Muscle of arm (tissue), 14 donors: ENCODE measurements around the gene NRN1L. TPM values are rescaled to one million over a fixed set of nuclear protein-coding genes. Genes with fewer than 3 reads are reported as not detected.
"Not testable (repeated sequence)": the region's sequence is repeated elsewhere in the genome, so short reads cannot be mapped to it uniquely, and the experiment has no call there.

Experiments used
- DNase-seq: peaks from one replicate; pipeline ENCODE4 v3.0.0-alpha.2; 2013
- long read RNA-seq, 11 donors: transcript quantifications; one replicate each; lab custom pipeline, GENCODE V29; 2026
- polyA plus RNA-seq, 12 donors: library from polyadenylated mRNA; unstranded; fragments of 120-200 nt; gene quantifications; one replicate each; pipeline ENCODE4 v1.2.1, GENCODE V29; 2013; ENCODE audit not compliant: insufficient read length in 12 of 12

NRN1L gene
- polyA plus RNA-seq = 1 to 10 TPM in 1 of 12 donors, under 1 TPM in 6, not detected in 5; 0.37 to 1.7 (median 0.74) TPM
- long read RNA-seq, donor 1 = 0 reads
- long read RNA-seq, donor 2, partial matches to known transcripts = 0 of 1 reads
- long read RNA-seq, donor 2, other reads (novel, unspliced or antisense) = 0 of 1 reads
- long read RNA-seq, donor 3 = 0 reads
- long read RNA-seq, donor 4 = 0 reads
- long read RNA-seq, donor 5 = 0 reads
- long read RNA-seq, donor 6 = 0 reads
- long read RNA-seq, donor 7 = 0 reads
- long read RNA-seq, donor 8 = 0 reads
- long read RNA-seq, donor 9 = 0 reads
- long read RNA-seq, donor 10 = 0 reads
- long read RNA-seq, donor 11 = 0 reads

DNA sequence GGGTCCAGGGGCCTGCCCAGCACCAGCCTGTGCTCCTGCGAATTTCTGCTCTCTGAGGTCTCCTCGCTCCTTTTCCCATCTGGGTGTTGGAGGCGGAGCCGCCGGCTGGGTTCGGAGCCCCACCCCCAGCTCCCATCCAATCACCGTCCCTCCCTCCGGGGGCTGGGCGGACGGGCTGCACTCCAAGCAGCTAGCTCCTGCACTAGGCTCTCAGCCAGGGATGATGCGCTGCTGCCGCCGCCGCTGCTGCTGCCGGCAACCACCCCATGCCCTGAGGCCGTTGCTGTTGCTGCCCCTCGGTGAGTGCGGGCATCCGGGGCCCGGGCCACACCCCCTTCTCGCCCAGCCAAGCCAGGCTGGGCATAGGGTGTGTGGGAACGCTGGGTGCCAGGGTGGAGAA, at the start of gene NRN1L:
Gene NRN1L (plus strand): TSS at position 202 of the 400 bp plus-strand sequence. CDS start 19 bp downstream, at position 221.
- peak; percentile 90 for DNase-seq

DNA sequence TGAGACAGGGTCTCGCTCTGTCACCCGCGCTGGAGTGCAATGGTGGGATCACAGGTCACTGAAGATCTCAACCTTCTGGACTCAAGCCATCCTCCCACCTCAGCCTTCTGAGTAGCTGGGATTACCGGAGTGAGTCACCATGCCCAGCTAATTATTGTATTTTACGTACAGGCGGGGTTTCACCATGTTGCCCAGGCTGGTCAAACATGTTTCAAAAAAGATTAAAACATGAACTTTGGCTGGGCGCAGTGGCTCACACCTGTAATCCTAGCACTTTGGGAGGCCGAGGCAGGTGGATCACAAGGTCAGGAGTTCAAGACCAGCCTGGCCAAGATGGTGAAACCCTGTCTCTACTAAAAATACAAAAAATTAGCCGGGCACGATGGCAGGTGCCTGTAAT, 47.5 kb upstream of the NRN1L start:
- not testable (repeated sequence) for DNase-seq

DNA sequence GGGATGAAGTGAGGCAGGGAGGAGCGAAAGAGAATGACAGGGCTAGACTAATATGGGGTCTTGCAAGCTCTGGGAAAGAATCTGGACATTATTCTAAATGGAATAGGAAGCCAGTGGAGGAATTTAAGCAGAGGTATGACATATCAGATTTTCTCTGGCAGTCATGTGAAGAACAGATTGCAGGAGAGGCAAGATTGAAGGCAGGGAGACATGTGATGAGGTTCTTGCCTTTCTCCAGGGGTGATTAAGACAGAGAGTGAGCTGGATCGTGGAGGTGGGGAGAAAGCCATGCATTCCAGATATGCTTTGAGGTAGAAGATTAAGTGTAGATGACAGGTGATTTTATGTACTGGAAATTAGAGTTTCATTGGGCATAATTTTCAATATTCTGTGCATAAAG, 46.9 kb upstream of the NRN1L start:
- no peak for DNase-seq

DNA sequence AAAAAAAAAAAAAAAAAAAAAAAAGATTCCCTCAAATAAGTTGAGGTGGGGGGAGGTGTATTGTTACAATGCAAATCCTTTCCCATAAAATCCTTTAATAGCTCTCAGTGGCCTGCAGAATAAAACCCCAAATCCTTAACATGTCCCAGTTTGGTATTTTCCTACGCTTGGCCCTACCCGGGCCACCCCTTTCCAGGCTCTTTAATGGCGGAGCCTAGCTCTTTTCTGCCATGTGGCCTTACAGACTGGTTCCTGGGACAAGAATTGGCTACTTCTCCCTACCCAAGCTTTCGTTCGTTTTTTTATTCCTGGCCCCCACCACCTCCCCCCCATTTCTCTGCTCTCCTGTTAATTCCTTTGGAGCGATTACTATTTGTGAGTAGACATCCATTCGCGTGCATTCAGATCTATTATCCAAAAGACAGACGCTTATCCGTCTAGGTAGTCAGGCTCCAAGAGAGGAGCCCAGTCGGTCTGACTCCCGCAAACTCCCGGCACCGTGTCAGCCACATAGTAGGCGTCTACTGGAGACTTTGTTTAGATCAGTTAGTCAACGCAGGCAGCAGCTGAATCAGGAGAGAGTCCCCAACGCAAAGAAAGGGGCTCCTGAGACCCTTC, 43.4 kb upstream of the NRN1L start:
- DNase-seq = no peak

DNA sequence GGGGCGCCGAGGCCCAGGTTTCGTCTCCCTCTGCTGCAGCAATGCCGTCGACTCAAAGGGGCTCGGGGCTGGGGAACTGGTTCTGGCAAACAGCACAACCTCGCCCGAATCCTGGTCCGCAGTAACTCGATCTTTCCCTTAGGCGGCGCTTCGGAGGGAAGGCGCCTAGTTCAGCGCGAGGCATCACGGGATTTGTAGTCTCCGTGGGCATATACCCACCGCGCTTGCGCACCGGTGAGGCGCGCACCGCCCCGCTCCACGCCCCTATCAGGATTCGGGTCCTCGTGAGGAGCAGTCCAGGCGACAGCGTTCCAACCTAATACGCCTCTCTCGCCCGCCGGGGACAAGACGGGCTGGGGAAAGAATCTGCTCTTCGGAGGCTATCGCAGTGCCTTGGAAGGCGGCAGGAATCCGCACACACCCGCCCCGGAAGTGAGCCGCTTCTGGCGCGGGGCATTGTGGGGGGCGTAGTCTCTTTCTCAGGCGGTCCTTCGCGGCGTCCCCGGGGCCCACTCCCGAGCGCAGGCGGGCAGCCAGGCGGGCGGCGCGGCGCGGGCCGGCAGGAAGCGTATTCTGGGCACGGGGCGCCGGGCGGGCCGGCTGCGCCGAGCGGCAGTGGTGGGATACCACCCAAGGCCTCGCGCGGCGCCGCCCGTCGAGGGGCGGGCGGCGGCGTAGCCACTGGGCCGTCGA, 42.7 kb upstream of the NRN1L start, which contains the start of gene THAP11:
Gene THAP11 (plus strand): TSS at position 505 of the 693 bp plus-strand sequence. CDS start 235 bp downstream, outside the sequence.
- DNase-seq = peak; percentile 99

DNA sequence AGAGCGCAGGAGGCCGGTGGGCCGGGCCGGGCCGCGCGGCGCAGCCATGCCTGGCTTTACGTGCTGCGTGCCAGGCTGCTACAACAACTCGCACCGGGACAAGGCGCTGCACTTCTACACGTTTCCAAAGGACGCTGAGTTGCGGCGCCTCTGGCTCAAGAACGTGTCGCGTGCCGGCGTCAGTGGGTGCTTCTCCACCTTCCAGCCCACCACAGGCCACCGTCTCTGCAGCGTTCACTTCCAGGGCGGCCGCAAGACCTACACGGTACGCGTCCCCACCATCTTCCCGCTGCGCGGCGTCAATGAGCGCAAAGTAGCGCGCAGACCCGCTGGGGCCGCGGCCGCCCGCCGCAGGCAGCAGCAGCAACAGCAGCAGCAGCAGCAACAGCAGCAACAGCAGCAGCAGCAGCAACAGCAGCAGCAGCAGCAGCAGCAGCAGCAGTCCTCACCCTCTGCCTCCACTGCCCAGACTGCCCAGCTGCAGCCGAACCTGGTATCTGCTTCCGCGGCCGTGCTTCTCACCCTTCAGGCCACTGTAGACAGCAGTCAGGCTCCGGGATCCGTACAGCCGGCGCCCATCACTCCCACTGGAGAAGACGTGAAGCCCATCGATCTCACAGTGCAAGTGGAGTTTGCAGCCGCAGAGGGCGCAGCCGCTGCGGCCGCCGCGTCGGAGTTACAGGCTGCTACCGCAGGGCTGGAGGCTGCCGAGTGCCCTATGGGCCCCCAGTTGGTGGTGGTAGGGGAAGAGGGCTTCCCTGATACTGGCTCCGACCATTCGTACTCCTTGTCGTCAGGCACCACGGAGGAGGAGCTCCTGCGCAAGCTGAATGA, 42.0 kb upstream of the NRN1L start:
- peak; percentile 58 for DNase-seq

DNA sequence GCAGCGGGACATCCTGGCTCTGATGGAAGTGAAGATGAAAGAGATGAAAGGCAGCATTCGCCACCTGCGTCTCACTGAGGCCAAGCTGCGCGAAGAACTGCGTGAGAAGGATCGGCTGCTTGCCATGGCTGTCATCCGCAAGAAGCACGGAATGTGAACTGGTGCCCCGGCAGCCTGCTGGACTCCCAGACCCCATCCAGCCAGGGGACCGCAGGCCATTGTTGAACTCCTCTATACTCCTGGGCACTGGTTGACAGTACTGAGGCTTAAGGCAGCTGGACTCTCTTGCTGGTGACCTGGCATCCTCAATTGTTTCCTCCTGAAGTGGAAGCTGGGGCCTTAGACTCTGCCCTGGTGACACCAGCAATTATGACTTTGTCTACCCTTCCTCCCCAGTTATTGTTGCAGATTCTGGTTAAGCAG, 41.3 kb upstream of the NRN1L start:
- no peak for DNase-seq

DNA sequence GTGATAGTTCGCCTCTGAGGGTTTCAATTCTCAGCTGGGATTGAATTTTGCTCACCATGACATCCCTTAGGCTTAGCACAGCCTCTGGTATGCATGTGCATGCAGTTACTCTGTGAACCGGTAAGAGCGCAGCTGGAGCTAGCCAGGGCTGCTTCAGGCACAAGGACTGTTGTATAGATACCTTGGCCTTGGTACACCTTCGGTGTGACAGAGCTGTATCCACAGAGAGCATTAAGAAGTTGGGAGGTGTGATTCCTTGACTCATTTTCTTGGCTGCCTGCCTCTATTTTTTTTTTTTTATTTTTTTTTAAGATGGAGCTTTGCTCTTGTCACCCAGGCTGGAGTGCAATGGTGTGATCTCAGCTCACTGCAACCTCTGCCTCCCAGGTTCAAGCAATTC, 40.2 kb upstream of the NRN1L start:
- no peak for DNase-seq

DNA sequence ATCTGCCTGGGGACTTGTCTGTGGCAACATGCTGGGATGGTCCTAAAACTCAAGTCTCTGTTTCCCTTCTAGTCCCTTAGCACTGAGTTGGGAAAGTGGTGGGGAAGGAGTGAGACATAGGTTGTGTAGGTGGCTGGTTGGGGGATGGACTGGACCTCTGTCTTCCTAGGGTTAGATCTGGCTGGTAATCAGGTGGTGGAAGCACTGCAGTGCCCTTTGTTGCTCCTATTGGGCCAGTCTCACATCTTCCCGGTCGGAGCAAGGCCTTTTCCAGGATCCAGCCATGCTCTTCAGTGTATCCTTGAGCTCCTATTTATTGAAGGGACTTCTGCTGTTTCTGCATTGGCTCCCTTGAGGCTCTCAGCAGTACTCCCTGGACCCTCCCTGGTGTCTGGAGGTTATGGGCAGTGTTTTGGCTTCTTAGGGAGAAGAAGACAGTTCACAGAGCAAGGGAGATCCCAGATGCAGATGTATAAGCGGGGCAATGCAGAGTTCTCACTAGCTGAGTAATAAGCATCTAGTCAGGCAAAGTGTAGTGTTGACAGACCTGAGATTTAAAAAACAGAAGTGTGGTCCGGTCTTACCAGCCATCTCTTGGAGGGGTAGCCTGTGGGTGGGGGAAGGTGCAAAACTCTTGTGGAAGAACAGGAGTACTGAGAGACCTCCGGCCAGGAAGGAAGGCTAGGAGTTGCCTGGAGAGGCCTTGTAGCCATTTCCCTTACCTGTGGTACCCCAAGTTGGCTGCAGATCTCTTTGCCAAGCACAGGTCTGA, 39.2 kb upstream of the NRN1L start:
- DNase-seq = no peak

DNA sequence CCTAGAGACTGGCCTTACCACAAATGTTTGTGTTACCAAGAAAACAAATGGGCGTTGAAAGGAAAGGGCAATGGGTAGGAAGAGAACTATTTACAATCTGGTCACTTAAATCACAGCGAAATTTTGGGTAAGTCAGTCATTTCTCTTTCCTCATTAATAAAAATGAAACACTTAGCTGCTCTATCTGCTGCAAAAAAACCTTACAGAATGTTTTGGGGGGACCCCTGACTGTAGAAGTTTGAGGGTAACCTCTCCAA, 38.7 kb upstream of the NRN1L start:
- no peak for DNase-seq

DNA sequence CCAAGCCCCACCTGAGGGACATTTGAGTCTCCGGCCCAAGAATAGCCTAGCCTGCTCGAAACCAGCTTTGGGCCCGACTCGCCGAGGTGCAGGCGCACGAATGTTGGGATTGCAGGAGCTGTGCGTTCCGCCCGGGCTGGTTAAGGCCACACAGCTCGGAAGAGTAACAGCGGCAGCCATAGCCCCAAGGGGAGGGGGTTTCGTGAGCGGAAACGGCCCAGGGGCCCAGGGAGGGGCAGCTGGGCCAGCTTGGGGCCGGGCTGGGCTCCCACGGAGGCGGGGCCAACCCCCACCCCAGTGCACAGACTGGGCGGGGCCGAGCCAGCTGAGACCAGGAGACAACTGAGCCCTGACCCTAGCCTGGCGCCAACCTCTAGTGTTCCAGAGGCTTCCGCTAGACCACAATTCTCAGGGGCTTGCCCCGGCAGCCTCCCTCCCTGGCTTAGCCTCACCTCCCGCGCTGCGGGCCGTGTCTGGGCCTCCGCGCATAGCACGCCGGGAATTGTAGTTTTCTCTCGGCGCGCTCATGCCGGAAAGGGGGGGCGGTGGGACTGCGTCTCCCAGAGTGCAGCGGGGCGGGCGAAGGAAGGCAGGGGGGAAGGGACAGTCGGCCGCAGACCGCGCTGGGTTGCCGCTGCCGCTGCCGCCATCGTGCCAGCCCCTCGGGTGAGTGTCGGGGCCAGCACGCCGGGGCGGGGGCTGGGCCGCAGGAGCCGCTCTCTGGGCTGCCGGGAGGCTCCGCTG, 38.2 kb upstream of the NRN1L start, which contains the start of gene NUTF2:
Gene NUTF2 (plus strand): TSS at position 614 of the 744 bp plus-strand sequence. CDS start 18,198 bp downstream, outside the sequence.
- peak; percentile 97 for DNase-seq

DNA sequence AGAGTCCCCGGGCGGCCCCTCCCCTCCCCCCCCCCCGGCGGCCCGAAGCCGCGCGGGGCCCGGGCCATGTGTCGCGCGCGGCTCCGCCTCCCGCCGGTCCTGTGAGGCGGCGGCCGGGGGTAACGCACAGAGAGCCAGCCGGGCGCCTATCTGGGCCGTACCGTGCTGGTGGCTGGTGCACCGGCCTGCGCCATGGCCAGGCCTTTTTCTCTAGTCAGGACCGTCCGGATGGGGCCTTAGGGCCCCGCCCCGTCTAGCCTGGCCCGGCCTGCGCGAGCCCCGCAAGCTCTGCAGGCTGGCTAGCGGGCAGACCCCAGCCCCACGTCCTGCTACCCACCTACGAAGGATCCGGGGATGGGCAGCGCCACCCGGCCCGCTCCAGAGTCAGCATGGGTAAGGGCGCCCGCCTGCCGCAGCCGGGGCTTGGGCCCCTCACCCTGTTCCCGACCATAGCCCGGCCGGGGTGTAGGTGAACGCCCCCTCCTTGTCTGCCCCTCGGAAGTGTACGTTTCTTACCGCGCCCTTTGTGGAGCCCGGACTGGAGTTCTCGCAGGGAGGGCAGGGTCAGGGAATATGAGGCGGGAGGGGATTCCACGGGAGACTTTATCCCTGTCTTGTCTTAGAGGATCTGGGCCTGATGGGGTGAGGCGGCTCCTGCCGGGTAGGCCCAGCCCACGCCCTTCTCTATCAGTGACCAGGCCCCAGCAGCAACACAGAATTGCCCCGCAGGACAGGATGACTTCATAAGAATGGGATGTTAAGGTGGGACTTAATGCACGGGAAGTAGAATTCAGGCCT, 37.4 kb upstream of the NRN1L start, which contains the start of gene CENPT:
Gene CENPT (minus strand): TSS at position 630 of the 798 bp plus-strand sequence. CDS start 13,834 bp downstream, outside the sequence.
- DNase-seq = no peak

DNA sequence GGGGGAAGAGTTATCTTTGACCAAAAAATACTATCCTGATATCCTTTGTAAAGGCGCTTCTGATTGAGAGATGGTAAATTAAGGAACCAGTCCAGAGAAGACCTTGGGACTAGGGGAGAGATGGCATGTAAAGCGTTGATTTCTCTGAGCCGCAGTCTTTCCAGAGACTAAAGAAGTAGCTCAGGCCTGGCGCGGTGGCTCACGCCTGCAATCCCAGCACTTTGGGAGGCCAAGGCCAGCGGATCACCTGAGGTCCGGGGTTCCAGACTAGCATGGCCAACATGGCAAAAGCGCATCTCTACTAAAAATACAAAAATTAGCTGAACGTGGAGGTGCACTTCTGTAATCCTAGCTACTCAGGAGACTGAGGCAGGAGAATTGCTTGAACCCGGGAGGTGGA, 36.6 kb upstream of the NRN1L start:
- no peak for DNase-seq

DNA sequence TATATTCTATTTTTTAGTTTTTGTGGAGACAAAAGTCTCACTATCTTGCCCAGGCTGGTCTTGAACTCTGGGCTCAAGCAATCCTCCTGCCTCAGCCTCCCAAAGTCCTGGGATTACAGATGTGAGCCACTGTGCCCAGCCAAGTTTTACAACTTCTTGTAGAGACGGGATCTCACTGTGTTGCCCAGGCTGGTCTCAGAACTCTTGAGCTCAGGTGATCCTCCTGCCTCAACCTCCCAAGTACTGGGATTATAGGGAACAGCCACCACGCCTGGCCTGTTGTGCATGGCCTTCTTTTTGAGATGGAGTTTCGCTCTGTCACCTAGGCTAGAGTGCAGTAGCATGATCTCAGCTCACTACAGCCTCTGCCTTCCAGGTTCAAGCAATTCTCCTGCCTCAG, 31.0 kb upstream of the NRN1L start:
- DNase-seq = no peak

DNA sequence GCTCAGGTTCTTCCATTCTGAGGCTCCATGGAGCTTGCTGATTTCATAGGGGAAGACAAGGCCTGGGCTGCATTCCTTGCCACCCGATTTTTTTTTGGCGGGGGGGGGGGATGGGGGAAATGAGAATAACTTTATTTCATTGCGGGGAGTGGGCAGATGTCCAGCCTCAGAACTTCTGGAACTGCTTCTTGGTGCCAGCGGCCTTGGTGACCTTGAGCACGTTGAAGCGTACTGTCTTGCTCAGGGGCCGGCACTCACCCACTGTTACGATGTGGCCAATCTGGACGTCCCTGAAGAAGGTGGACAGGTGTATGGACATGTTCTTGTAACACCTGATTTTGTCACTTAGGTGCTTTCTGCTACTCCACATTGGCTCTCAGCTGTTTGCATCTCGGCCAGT, 28.9 kb upstream of the NRN1L start:
- DNase-seq = no peak

DNA sequence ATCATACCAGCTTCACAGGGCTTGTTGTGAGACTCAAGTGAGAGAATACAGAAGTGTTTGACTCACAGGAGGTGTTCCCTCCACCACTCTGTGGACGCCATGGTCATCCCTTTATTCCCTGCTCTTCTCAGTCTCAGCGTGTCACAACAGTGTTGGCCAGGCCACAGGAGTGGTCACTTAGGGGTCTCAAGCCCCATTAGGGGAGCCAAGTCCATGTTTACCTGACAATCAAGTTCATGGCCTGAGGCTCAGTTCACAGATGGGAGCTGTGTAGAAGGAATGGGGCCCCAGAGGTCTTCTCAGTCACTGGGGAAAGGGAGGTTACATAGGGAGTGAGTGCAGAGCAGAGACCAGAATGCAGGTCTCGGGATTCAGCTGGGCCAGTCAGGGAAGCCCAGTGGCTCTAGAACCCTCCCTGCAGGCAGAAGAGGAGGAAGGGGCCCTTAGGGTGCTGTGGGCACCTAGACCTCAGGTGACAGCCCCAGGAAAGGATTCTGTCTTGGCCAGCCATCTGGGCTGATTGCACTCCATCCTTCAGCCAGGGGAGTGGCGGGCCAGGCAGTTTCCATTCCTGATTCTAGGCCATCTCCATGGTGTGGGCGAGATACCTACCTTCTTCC, 27.6 kb upstream of the NRN1L start:
- DNase-seq = no peak

DNA sequence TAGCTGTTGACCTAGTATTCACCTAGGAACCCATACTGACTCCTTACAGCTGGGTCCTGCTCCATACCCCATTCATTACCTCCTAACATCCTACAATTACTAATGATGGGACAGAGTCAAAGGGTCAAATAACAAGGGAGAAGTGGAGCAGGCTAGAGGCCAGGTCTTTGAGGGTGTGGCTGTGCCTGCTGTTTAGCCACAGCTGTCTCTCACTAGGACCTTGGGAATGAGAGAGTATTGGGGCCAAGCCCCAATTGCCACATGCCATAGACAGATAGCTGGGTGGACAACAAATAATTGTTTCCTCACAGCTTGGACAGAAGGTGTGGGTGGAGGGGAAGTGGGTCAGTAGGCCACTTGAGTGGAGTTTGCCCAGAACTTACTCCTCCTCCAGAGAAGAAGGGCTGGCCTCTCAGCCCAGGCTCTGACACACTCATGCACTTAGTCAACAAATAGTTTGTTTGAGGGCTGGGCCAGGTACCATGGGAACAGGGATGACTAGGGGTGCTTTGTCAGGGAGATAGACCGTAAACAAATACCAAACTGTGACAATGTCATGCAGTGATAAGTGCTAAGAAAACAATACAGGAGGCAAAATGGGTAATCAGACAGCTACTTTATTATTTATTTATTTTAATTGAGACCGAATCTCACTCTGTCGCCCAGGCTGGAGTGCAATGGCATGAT, 27.0 kb upstream of the NRN1L start:
- no peak for DNase-seq

DNA sequence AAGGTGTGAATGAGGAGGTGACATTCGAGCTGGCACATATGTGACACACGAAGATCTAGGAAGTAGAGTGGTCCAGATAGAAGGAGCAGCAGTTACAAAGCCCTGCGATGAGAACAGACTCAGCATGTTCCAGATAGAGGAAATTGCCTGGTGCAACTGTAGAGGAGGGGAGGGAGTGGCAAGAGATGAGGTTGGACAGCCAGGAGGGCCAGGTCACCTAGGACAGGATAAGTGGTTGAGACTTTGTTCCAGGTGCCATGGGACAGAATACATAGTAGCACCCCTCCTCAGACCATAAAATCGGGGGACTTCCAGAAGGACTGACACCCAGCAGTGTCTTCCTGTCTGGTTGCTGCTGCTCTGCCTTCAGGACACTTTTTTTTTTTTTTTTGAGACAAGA, 26.2 kb upstream of the NRN1L start:
- no peak for DNase-seq
